ENCODE results near the gene RAB37. TPM values are rescaled to one million over a fixed set of nuclear protein-coding genes. Genes with fewer than 3 reads are reported as not detected.

The RAB37 gene
- total RNA-seq, 1 donor from 2014 or later = 0.32 TPM

DNA sequence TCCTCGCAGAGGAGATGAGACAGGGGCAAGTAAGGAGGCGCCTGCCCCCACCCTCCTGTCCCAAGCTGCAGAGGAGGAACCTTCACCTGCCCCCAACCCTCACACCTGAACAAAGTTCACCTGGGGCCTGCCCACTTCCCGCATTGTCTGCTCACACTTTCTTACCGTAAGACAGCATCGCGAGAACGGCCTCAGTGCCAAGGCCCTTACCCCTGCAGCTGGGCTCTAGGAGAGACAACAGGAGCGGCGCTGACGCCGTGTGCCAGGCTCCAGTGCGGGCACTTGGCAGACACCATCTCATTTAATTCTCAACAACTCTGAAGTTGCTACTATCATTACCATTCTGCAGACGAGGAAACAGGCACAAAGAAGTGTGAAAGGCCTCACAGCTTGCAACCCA, 35.0 kb downstream of the RAB37 start:
- Histone ChIP-seq H3K36me3 (peaks cover 28 to 34% of the 10 kb centered on the region in 2 donors), H3K27ac (no peak overlapping the region), H3K9me3 (no peaks in the 10 kb centered on the region), H3K27me3 (no peaks in the 10 kb centered on the region), H3K4me1 (peaks cover 10 to 35% of the 10 kb centered on the region in 2 donors), H3K4me3 (no peak overlapping the region)
- DNase-seq (ENCODE audit: low spot score in 2 of 2) = no peak
- intact Hi-C loops (cut with DNase I) = loop anchor here (10.0 kb wide), 2 partner anchors 327 to 567 kb away; partner anchors contain the start of gene RPL38
- TF ChIP-seq, protein P1, sequence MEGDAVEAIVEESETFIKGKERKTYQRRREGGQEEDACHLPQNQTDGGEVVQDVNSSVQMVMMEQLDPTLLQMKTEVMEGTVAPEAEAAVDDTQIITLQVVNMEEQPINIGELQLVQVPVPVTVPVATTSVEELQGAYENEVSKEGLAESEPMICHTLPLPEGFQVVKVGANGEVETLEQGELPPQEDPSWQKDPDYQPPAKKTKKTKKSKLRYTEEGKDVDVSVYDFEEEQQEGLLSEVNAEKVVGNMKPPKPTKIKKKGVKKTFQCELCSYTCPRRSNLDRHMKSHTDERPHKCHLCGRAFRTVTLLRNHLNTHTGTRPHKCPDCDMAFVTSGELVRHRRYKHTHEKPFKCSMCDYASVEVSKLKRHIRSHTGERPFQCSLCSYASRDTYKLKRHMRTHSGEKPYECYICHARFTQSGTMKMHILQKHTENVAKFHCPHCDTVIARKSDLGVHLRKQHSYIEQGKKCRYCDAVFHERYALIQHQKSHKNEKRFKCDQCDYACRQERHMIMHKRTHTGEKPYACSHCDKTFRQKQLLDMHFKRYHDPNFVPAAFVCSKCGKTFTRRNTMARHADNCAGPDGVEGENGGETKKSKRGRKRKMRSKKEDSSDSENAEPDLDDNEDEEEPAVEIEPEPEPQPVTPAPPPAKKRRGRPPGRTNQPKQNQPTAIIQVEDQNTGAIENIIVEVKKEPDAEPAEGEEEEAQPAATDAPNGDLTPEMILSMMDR (IDR thresholded peaks at IDR 0.05) = no peak

DNA sequence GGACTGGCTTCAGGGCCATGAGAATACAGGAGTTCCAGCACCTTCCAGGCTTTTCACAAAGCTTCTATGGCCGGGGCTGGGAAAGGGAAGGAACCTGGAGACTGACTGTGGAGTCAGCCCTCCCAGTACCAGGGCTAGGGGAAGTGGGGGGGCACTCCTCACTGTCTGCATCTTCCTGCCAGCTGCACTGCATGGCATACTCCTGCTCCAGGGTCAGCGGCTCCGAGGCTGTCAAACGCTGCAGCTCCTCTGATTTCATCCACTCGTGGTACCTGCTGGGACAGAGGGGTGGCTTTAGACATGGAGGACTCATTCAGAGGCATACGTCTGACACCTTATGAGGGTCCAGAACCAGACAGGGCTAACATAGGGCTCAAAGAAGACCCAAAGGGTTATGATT, 36.4 kb downstream of the RAB37 start:
- no peak overlapping the region for H3K4me3 ChIP-seq
- peaks cover 5 to 30% of the 10 kb centered on the region in 2 donors for H3K4me1 ChIP-seq
- H3K27me3 ChIP-seq = no peaks in the 10 kb centered on the region
- DNase-seq (ENCODE audit: low spot score in 2 of 2) = no peak
- H3K36me3 ChIP-seq = peaks cover 28 to 34% of the 10 kb centered on the region in 2 donors
- TF ChIP-seq, protein P1 (IDR thresholded peaks at IDR 0.05) = no peak
- no peak overlapping the region for H3K27ac ChIP-seq
- intact Hi-C loops (cut with DNase I) = loop anchor here (10.0 kb wide), 2 partner anchors 329 to 569 kb away; partner anchors contain the start of gene RPL38
- no peaks in the 10 kb centered on the region for H3K9me3 ChIP-seq

DNA sequence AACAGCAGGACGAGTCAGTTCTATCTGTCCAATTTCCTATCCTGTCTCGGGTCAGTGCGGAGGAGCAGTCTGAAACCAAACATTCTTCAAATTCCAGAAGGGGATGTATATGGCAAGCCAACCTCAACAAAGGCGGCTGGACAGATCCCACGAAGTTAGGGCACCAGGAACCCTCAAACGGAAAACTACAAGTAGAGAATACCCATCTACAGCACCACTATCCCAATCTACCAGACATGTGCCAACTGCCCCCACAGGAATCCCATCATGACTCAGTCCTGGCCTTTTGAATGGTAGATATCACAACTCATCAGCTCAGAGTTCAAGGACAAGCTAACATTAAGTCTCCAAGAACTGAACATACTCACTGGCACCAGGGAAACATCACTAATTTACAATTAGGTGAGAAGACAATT, 36.8 kb downstream of the RAB37 start:
- H3K9me3 ChIP-seq = no peaks in the 10 kb centered on the region
- peaks cover 5 to 25% of the 10 kb centered on the region in 2 donors for H3K4me1 ChIP-seq
- no peak overlapping the region for H3K4me3 ChIP-seq
- no peak for DNase-seq (ENCODE audit: low spot score in 2 of 2)
- H3K36me3 ChIP-seq = peaks cover 28 to 34% of the 10 kb centered on the region in 2 donors
- no peak overlapping the region for H3K27ac ChIP-seq
- intact Hi-C loops (cut with DNase I) = loop anchor here (10.0 kb wide), 2 partner anchors 329 to 569 kb away; partner anchors contain the start of gene RPL38
- TF ChIP-seq, protein P1 (IDR thresholded peaks at IDR 0.05) = no peak
- H3K27me3 ChIP-seq = no peaks in the 10 kb centered on the region

DNA sequence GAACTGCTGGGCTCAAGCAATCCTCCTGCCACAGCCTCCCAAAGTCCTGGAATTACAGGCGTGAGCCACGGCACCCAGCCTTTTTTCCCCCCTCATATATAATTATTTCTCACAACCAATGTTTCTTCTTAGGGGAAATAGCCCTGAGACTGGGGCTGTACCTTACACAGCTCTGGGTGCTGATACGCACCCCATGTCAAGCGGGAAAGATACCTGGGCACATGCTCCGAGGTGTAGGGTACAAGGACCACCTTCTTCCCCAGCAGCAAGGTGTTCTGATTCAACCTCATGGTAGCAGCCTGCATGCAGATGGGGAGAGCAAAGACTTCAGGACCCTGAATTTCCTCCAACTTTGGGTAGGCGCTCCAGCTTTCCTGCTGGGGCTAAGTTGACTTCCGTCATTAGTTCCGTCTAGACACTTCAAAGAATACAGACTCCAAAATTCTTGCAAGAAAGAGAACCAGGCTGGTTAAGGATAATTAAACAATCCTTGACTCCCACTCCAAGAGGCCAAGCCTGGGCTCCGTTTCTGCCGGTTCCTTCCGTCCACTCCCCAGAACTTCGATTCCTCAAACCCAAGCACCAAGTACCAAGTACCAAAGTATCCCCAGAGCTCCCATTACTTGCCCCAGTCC, 38.5 kb downstream of the RAB37 start:
- peak overlapping the region; percentile 52 to 72 for H3K27ac ChIP-seq
- H3K9me3 ChIP-seq = no peaks in the 10 kb centered on the region
- TF ChIP-seq, protein P1 (IDR thresholded peaks at IDR 0.05) = no peak
- intact Hi-C loops (cut with DNase I) = loop anchor here (1.0 to 10.0 kb wide), 4 partner anchors 27 to 571 kb away; partner anchors contain the start of genes NHERF1 and RPL38
- DNase-seq (ENCODE audit: low spot score in 2 of 2) = no peak
- peaks cover 24 to 34% of the 10 kb centered on the region in 2 donors for H3K36me3 ChIP-seq
- H3K4me1 ChIP-seq = peaks cover 5 to 23% of the 10 kb centered on the region in 2 donors
- H3K27me3 ChIP-seq = no peaks in the 10 kb centered on the region
- peak overlapping the region; percentile 73 to 81 for H3K4me3 ChIP-seq

DNA sequence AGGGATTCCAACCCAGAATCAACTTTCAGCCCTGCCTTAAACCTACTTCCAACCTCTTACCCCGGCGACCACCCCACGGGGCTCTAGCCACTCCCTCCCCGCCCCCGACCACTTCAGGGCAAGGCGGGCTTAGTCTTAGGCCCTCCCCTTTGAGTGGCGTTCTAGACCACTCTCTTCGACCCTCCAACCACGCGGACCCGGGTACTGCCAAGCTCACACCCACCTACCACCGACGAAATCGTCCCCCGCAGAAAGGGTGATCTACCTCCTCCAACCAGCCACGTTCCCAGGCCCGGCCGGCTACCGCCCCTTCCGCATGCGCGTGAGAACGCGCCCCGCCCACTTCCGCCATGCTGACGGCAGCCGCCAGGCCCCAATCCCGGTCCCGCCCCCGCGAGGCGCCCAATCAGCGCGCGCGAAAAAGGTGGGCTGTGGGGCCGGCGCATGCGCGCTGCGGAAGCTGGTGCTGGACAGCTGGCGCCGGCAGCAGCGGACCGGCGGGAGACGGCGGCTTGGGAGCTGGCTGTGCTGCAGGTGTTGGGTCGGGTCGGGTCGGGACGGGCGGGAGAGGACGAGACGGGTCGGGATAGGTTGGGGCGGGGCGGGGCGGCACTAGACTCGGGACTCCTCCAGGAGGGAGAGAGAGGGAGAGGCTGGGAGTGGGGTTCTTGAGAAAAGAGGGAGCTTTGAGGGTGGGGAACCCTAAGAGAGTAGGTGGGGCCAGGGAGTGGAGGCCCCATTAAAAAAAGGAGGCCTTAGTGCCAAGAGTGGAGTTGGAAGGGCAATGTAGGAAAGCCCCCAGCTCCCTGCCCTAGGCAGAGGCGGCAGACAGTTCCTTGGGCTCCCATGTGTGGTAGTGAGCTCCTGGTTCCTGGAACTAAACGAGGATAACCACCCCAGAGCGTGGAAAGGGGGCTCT, 39.2 kb downstream of the RAB37 start, which contains the start of gene NAT9:
Gene NAT9 (minus strand): TSS at position 302 of the 919 bp plus-strand sequence. CDS start 647 bp downstream, outside the sequence.
- Histone ChIP-seq H3K9me3 (no peaks in the 10 kb centered on the region), H3K27ac (peak within 1 kb of the TSS; percentile 52 to 72), H3K36me3 (peaks cover 18 to 34% of the 10 kb centered on the region in 2 donors), H3K27me3 (no peaks in the 10 kb centered on the region), H3K4me1 (peaks cover 5 to 23% of the 10 kb centered on the region in 2 donors), H3K4me3 (peak within 1 kb of the TSS; percentile 73 to 81)
- peak; percentile 85 to 99 for DNase-seq (ENCODE audit: low spot score in 2 of 2)
- TF ChIP-seq, protein P1 (IDR thresholded peaks at IDR 0.05) = no peak
- intact Hi-C loops (cut with DNase I) = loop anchor here (1.0 to 10.0 kb wide), 4 partner anchors 28 to 572 kb away; partner anchors contain the start of genes NHERF1 and RPL38

Data from ascending aorta (tissue), 2 donors.